ENCODE measurements around the gene REC8. TPM values are rescaled to one million over a fixed set of nuclear protein-coding genes. Genes with fewer than 3 reads are reported as not detected.

REC8 gene
- total RNA-seq, 1 donor = 3.3 TPM

- Histone ChIP-seq H2AFZ (ENCODE audit: low read length) (no peak overlapping the region), H3K79me2 (ENCODE audit: insufficient read depth, low read length) (peaks cover 23% of the 10 kb centered on the region), H3K36me3 (ENCODE audit: insufficient read depth, low read length) (peaks cover 74% of the 10 kb centered on the region), H4K20me1 (ENCODE audit: insufficient read depth, low read length) (peaks cover 6% of the 10 kb centered on the region), H3K27me3 (ENCODE audit: insufficient read depth, low read length) (no peaks in the 10 kb centered on the region), H3K27ac (ENCODE audit: low read depth, low read length) (peak overlapping the region; percentile 88), H3K4me3 (ENCODE audit: insufficient read depth, low read length) (no peak overlapping the region), H3K4me1 (ENCODE audit: insufficient read depth, low read length) (peaks cover 11% of the 10 kb centered on the region), H3K9me3 (ENCODE audit: low read depth, low read length) (no peaks in the 10 kb centered on the region), H3K4me2 (ENCODE audit: insufficient read depth, low read length) (no peak overlapping the region)
- TF ChIP-seq, protein P1, sequence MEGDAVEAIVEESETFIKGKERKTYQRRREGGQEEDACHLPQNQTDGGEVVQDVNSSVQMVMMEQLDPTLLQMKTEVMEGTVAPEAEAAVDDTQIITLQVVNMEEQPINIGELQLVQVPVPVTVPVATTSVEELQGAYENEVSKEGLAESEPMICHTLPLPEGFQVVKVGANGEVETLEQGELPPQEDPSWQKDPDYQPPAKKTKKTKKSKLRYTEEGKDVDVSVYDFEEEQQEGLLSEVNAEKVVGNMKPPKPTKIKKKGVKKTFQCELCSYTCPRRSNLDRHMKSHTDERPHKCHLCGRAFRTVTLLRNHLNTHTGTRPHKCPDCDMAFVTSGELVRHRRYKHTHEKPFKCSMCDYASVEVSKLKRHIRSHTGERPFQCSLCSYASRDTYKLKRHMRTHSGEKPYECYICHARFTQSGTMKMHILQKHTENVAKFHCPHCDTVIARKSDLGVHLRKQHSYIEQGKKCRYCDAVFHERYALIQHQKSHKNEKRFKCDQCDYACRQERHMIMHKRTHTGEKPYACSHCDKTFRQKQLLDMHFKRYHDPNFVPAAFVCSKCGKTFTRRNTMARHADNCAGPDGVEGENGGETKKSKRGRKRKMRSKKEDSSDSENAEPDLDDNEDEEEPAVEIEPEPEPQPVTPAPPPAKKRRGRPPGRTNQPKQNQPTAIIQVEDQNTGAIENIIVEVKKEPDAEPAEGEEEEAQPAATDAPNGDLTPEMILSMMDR (IDR thresholded peaks at IDR 0.05; ENCODE audit: extremely low read depth, low read depth, low read length) = no peak
- DNase-seq (ENCODE audit: insufficient read length, low spot score, missing footprints) = no peak
Measured at GRCh38 chr14:24160499-24160849, 11.4 kb upstream of the REC8 start.

- H3K27me3 ChIP-seq (ENCODE audit: insufficient read depth, low read length) = no peaks in the 10 kb centered on the region
- no peaks in the 10 kb centered on the region for H3K9me3 ChIP-seq (ENCODE audit: low read depth, low read length)
- H2AFZ ChIP-seq (ENCODE audit: low read length) = peak within 1 kb of the TSS; percentile 42
- H3K4me2 ChIP-seq (ENCODE audit: insufficient read depth, low read length) = peak within 1 kb of the TSS; percentile 97
- H3K4me1 ChIP-seq (ENCODE audit: insufficient read depth, low read length) = peaks cover 11% of the 10 kb centered on the region
- H3K27ac ChIP-seq (ENCODE audit: low read depth, low read length) = peak within 1 kb of the TSS; percentile 88
- H4K20me1 ChIP-seq (ENCODE audit: insufficient read depth, low read length) = peaks cover 6% of the 10 kb centered on the region
- peak within 1 kb of the TSS; percentile 82 for H3K4me3 ChIP-seq (ENCODE audit: insufficient read depth, low read length)
- TF ChIP-seq, protein P1 (IDR thresholded peaks at IDR 0.05; ENCODE audit: extremely low read depth, low read depth, low read length) = peak; percentile 98
- H3K36me3 ChIP-seq (ENCODE audit: insufficient read depth, low read length) = peaks cover 74% of the 10 kb centered on the region
- peaks cover 23% of the 10 kb centered on the region for H3K79me2 ChIP-seq (ENCODE audit: insufficient read depth, low read length)
- DNase-seq (ENCODE audit: insufficient read length, low spot score, missing footprints) = peak; percentile 98
Measured at GRCh38 chr14:24160850-24161804, 10.8 kb upstream of the REC8 start, which contains the start of gene IRF9. Gene IRF9, plus strand, starts transcription at chr14:24161265. Its CDS starts 880 bp downstream, at chr14:24162145.

- H2AFZ ChIP-seq (ENCODE audit: low read length) = peak overlapping the region; percentile 42
- peak overlapping the region; percentile 82 for H3K4me3 ChIP-seq (ENCODE audit: insufficient read depth, low read length)
Measured at GRCh38 chr14:24162093-24162492, 9.8 kb upstream of the REC8 start.

More at GRCh38 chr14:24162093-24162492, 9.8 kb upstream of the REC8 start:
- H3K4me1 ChIP-seq (ENCODE audit: insufficient read depth, low read length) = peaks cover 11% of the 10 kb centered on the region
- H4K20me1 ChIP-seq (ENCODE audit: insufficient read depth, low read length) = peaks cover 6% of the 10 kb centered on the region
- TF ChIP-seq, protein P1 (IDR thresholded peaks at IDR 0.05; ENCODE audit: extremely low read depth, low read depth, low read length) = no peak
- H3K4me2 ChIP-seq (ENCODE audit: insufficient read depth, low read length) = peak overlapping the region; percentile 97
- H3K9me3 ChIP-seq (ENCODE audit: low read depth, low read length) = no peaks in the 10 kb centered on the region
- DNase-seq (ENCODE audit: insufficient read length, low spot score, missing footprints) = peak; percentile 90
- H3K79me2 ChIP-seq (ENCODE audit: insufficient read depth, low read length) = peaks cover 23% of the 10 kb centered on the region
- peaks cover 74% of the 10 kb centered on the region for H3K36me3 ChIP-seq (ENCODE audit: insufficient read depth, low read length)
- peak overlapping the region; percentile 88 for H3K27ac ChIP-seq (ENCODE audit: low read depth, low read length)
- no peaks in the 10 kb centered on the region for H3K27me3 ChIP-seq (ENCODE audit: insufficient read depth, low read length)
